Cardiac muscle cell (in vitro differentiated cells and primary cell): ENCODE measurements around the gene TBCD. TPM values are rescaled to one million over a fixed set of nuclear protein-coding genes. Genes with fewer than 3 reads are reported as not detected.

Experiments
- DNase-seq, 2 donors: peaks; one replicate each; pipeline versions ENCODE4 v3.0.0 to v3.0.0-alpha.2; 2010 to 2017; ENCODE audit warnings: low read depth in 1 of 2, low spot score in 1 of 2
- H3K27ac ChIP-seq: fragments of 200-600 bp; sonication (generic); 2 replicates; pipeline ENCODE4 v1.5.1; 2016
- H3K27me3 ChIP-seq: fragments of 200-600 bp; sonication (generic); 2 replicates; pipeline ENCODE4 v1.6.0; 2016; ENCODE audit warnings: control low read depth
- H3K36me3 ChIP-seq: fragments of 200-600 bp; sonication (generic); 2 replicates; pipeline ENCODE4 v1.5.1; 2016; ENCODE audit warnings: control low read depth
- H3K4me1 ChIP-seq: fragments of 200-600 bp; sonication (generic); 2 replicates; pipeline ENCODE4 v1.8.1; 2017; ENCODE audit warnings: low read depth, mild to moderate bottlenecking, mixed run types
- H3K4me3 ChIP-seq: fragments of 200-600 bp; sonication (generic); 2 replicates; pipeline ENCODE4 v1.5.1; 2016; ENCODE audit warnings: mild to moderate bottlenecking
- H3K9me3 ChIP-seq: fragments of 200-600 bp; sonication (generic); 2 replicates; pipeline ENCODE4 v1.5.1; 2017; ENCODE audit warnings: low read depth, mild to moderate bottlenecking, control low read depth
- CTCF ChIP-seq: IDR thresholded peaks from 2 replicates; pipeline ENCODE4 v1.5.1; 2012; ENCODE audit warnings: low read depth, mild to moderate bottlenecking, low read length
- polyA plus RNA-seq: library from polyadenylated mRNA; unstranded; fragments of >200 nt; fragmentation: Nextera tagmentation; extraction: Ambion mirVana; gene quantifications from 2 replicates; pipeline ENCODE4 v1.2.1, GENCODE V29; 2016
- total RNA-seq: library from RNA; depleted of rRNA; stranded (reverse); fragments of >200 nt; gene quantifications from 2 replicates; pipeline ENCODE4 v1.2.3, GENCODE V29; 2016

Gene TBCD
- total and polyA plus RNA-seq, 2 experiments from 2014 or later = 55.7 to 66.0 TPM

GRCh38 chr17:82907797-82908542 lies 156.1 kb downstream of the TBCD start:
- no peak for DNase-seq
- Histone ChIP-seq H3K9me3 (no peaks in the 10 kb centered on the region), H3K36me3 (peaks cover 2% of the 10 kb centered on the region), H3K4me3 (no peak overlapping the region), H3K27ac (no peak overlapping the region), H3K27me3 (no peaks in the 10 kb centered on the region), H3K4me1 (no peaks in the 10 kb centered on the region)
- no peak for TF ChIP-seq CTCF

GRCh38 chr17:82908543-82909160 lies 156.8 kb downstream of the TBCD start:
- no peak overlapping the region for H3K27ac ChIP-seq
- no peaks in the 10 kb centered on the region for H3K9me3 ChIP-seq
- H3K4me3 ChIP-seq = no peak overlapping the region
- peaks cover 2% of the 10 kb centered on the region for H3K36me3 ChIP-seq
- no peaks in the 10 kb centered on the region for H3K27me3 ChIP-seq
- no peak for TF ChIP-seq CTCF
- H3K4me1 ChIP-seq = no peaks in the 10 kb centered on the region
- DNase-seq = no peak

GRCh38 chr17:82909322-82909904 lies 157.5 kb downstream of the TBCD start:
- H3K4me3 ChIP-seq = no peak overlapping the region
- H3K36me3 ChIP-seq = peaks cover 2% of the 10 kb centered on the region
- H3K27ac ChIP-seq = no peak overlapping the region
- no peaks in the 10 kb centered on the region for H3K9me3 ChIP-seq
- no peaks in the 10 kb centered on the region for H3K4me1 ChIP-seq
- no peaks in the 10 kb centered on the region for H3K27me3 ChIP-seq
- DNase-seq = no peak
- no peak for TF ChIP-seq CTCF

GRCh38 chr17:82910041-82910481 lies 158.2 kb downstream of the TBCD start:
- Histone ChIP-seq H3K27ac (no peak overlapping the region), H3K27me3 (no peaks in the 10 kb centered on the region), H3K4me3 (no peak overlapping the region), H3K36me3 (peaks cover 2% of the 10 kb centered on the region), H3K4me1 (no peaks in the 10 kb centered on the region), H3K9me3 (no peaks in the 10 kb centered on the region)
- no peak for DNase-seq
- TF ChIP-seq CTCF = no peak

- Histone ChIP-seq H3K4me3 (no peak overlapping the region), H3K27me3 (no peaks in the 10 kb centered on the region), H3K9me3 (no peaks in the 10 kb centered on the region), H3K27ac (no peak overlapping the region), H3K4me1 (no peaks in the 10 kb centered on the region), H3K36me3 (peaks cover 2% of the 10 kb centered on the region)
- TF ChIP-seq CTCF = no peak
- no peak for DNase-seq
These were observed 158.9 kb downstream of the TBCD start for GRCh38 chr17:82910770-82911169.
